Measurements from ENCODE around the gene SNAPC4.
"Not testable (repeated sequence)": the region's sequence is repeated elsewhere in the genome, so short reads cannot be mapped to it uniquely, and the experiment has no call there.

The SNAPC4 gene

DNA sequence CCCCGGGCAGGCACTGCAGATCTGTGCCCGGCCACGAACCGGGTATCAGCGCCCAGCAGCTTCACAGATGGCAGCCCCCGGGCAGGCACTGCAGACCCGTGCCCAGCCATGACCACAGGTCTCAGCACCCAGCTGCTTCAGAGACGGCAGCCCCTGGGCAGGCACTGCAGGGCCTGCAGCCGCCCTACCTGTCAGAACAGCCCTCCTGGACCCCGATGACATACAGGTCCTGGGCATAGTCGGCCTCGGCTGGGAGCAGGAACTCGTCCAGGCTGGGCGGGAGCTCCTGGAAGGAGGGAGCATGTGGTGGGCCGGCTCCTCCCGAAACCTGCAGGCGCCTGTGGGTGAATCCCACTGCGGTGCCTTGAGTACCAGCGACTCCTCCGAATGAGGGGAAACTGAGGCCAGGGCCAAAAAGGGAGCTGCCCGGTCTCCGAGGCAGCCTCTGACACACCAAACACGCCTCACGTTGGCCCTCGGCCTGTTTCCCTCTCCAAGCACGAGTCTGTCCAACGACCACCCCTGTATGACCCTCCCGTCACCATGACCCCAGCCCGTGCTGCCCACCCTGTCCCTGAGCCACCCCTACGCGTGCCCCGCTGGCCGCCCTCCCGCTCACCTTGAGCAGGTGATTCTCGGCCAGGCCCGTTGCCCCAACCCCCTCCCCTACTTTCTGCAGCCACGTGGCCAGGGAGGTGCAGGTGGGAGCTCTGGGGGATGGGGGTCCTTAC lies 34.0 kb upstream of the SNAPC4 start:
- DNase-seq (ENCODE audit: low spot score), result no peak

GRCh38 chr9:136433043-136433715 lies 33.2 kb upstream of the SNAPC4 start:
- no peak for DNase-seq (ENCODE audit: low spot score)

GRCh38 chr9:136432591-136432990 lies 32.6 kb upstream of the SNAPC4 start:
- no peak for DNase-seq (ENCODE audit: low spot score)

DNA sequence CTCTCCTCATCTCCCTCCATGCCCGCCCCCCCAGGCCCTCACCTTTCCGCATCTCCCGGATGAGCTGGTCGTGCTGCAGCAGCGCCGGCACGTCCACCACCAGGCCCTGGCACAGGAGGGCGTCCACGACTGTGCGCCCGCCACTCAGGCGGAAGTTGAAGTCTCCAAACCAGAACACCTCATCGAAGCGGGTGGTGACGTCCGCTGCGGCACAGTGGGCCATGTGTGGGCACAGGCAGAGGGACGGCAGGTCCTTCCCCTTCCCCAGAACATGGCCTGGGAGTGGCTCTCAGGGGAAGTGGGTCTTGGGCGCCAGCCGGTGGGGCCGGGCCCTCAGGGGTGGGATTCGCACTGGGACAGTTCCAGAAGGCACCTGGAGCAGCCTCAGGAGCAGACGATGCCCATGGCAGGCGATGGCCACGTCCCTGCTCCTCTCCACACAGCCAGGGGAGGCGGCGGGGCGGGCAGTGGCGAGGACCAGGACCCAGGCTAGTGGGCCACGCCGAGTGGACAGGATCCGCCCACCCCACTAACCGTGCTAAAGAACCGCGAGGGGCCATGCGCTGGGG lies 31.9 kb upstream of the SNAPC4 start:
- DNase-seq (ENCODE audit: low spot score), result no peak

DNA sequence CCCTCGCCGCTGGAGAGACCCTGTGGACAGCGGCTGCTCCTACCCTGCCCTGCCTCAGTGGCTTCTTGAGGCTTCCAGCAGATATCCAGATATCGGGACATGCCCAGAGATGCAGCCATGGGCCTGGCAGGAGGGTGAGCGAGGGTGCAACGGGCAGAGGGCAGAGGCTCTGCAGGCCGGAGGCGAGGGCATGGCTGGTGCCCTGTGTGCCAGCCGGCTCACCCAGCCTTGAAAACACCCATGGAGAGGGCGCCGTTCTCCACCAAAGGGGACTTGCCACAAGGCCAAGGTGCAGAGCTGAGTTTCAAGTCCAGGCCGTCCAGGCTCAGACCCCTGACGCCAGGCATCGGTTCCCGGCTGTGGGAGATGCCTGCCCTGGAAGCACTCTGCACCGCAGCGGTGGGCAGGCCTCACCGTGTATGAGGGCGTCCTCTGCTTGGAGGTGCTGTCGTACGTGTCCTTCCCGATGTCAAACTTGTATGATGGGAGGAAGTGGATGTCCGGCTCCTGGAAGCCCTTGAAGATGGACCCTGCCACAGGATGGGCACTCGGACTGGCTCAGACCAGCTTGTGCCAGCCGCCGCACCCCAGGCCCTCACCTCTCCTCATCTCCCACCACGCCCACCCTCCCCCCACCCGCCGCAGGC lies 30.7 kb upstream of the SNAPC4 start:
- DNase-seq (ENCODE audit: low spot score), result no peak

DNA sequence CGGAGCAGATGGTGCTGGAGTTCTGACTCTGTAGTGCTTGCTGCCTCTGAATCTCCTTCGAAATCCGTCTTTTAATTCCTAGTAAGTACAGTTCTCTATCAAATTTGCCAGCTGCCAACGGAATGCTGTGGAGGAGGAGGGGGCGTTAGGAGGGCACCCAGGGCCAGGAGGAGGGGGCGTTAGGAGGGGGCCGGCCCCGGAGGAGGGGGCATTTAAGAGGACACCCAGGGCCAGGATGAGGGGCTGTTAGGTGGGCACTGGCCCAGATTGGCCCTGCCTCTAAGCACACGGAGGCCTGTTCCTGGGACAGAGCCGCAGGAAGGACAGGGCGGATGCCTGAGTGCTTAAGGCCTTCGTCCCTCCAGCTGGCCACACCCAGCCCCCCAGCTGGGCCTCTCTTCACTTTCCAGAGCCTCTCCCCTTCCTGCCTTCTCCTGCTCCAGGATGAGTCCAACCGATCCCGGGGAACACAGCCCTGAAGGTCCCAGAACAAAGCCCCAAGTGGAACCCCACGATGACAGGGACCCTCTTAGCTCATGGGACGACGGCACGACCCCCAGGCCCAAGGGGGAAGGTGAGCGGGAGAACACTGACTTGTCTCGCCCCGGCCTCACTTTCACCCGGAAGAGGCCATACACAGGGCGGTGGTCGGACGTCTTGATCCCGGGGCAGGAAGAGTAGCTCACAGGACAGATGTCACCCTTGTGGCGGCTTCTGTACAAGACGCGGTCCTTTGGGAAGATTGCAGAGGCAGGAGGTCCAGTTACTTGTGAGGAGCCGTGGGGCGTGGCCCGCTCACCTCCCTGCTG lies 29.9 kb upstream of the SNAPC4 start:
- DNase-seq (ENCODE audit: low spot score), result no peak

DNA sequence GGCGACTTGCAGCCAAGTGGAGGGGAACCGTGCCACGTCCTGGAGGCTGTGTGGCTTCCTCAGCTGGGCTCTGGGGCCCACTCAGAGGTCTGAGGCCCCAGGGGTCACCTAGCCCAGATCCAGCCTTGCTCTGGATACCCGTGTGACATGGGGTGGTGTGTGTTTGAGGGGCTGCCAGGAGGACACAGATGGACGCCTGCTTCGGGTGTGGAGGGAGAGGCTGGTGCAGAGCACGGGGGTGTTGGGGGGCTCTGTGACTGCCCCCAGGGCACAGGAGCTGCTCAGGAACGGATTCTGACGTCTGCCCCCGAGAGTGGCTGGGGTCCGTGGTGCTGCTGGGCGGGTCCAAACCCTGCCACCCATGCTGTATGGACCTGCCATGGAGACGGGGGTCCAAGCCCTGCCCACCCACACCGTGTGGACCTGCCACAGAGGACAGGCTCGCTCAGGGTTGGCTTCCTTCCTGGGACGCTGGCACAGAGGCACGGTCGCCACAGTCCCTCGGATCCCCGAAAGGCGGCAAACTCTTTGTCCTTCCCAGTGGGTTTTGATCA lies 29.2 kb upstream of the SNAPC4 start:
- DNase-seq (ENCODE audit: low spot score), result no peak

DNA sequence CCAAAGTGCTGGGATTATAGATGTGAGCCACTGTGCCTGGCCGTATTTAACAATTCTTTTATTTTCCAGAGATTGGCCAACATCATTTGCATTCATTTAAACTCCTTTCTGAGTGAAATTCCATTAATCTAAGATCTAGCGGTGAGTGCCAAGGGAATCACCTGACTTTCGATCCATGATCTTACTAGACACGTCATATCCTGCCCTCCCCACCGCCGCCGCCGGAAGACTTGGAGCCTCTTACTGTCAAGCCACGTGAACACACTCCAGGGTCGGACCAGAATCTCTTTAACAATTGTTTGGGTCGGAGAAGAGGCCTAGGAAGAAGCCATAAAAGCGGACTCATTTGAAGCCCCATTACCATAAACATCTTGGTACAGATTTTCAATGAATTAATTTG lies 26.8 kb upstream of the SNAPC4 start:
- no peak for DNase-seq (ENCODE audit: low spot score)

GRCh38 chr9:136425367-136425766 lies 25.4 kb upstream of the SNAPC4 start:
- DNase-seq (ENCODE audit: low spot score), result not testable (repeated sequence)

DNA sequence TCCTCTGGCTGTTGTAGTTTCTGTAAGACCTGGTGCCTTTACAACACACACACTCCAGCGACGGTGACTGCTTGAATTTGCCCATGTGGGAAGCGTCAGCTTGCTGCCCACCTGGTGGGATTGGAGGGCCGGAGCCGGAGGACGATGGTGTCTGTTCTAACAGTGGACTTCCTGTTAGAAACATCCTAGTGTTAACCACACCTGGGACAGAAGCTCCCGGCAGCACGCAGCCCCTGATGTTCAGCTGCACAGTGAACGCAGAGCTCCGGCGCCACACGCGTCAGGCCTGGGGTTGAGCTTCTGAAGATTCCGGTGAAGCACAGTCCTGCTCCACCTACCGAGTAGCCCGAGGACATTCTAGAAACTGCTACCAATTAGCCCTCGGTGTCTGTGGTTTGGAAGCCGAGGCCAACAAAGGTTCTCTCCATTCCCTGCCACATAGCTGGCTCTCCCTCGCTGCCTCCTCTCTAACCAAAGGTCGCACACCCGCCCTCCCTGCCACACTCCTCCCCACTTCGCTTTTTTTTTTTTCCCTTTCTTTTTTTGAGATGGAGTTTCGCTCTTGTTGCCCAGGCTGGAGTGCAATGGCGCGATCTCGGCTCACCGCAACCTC lies 24.9 kb upstream of the SNAPC4 start:
- no peak for DNase-seq (ENCODE audit: low spot score)

DNA sequence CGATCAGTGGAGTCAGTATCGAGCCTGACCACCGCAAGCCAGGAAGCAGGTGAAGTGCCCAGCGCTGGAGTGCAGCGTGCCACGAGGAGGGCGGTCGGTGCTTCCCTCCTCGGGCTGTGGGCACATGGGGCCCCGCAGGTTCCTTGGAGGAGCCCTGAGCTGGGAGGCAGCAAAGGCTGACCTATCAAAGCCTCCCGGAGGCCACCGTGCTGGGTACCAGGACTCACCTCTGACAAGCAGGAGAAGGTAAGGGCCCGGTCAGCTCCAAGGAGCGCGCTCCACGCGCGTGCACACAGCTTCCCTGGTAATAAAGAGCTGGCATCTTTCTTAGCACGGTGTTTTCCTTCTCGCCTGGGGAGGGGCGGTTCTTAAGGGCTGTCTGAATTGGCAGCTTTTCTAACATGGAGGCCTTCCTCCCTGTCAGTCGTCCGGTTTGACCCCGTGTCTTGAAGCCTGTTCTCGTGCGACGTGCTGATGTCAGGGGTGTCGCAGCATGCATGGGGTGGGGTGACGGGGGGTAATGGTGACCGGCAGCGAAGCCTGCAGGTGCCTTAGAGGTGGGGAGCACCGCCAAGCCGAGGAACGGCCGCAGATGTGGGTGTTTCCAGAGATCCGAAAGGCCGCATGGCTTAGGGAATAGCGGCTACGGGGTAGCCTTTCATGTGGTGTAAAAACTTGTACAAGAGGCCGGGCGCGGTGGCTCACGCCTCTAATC lies 23.6 kb upstream of the SNAPC4 start:
- no peak for DNase-seq (ENCODE audit: low spot score)

GRCh38 chr9:136422876-136423275 lies 22.9 kb upstream of the SNAPC4 start:
- DNase-seq (ENCODE audit: low spot score), result no peak

DNA sequence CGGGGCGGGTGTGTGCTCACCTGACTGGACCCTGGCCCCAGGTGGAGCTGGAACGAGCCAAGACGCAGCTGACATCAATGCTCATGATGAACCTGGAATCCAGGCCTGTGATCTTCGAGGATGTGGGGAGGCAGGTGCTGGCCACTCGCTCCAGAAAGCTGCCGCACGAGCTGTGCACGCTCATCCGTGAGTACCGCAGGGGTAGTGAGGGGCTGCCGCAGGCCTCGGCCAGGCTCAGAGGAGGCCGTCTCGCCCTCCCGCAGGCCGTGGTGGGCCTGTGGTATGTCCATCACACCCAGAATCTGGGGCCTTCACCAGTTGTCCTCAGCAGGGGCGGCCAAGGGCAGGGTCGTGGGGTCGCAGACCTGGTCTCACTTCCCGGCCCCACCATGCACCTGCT lies 21.8 kb upstream of the SNAPC4 start:
- DNase-seq (ENCODE audit: low spot score), result no peak

GRCh38 chr9:136419092-136419420 lies 19.1 kb upstream of the SNAPC4 start:
- DNase-seq (ENCODE audit: low spot score), result no peak

DNA sequence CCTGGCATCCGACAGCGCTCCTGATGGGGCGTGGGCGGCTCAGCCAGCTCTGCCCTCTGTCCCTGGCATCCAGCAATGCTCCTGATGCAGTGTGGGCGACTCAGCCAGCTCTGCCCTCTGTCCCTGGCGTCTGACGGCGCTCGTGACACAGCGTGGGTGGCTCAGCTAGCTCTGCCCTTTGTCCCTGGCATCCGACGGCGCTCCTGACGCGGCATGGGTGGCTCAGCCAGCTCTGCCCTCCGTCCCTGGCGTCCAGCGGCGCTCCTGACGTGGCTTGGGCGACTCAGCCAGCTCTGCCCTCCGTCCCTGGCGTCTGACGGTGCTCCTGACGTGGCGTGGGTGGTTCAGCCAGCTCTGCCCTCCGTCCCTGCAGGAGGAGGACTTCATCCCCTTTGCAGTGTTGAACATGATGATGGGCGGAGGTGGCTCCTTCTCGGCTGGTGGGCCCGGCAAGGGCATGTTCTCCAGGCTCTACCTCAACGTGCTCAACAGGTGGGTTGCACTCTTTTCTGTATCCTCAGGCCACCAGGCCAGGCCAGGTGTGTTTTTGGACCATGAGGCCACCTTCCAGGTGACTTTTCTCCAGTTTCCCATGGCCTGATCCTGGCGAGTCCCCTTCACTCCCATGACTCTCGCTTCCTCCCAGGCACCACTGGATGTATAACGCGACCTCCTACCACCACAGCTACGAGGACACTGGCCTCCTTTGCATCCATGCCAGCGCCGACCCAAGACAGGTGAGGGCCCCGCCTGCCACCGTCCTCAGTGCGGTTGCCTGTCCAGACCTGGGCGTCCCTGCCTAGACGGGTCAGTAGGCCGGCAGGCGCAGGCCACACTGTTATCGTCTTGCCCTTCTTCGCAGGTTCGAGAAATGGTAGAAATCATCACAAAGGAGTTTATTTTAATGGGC lies 18.5 kb upstream of the SNAPC4 start:
- DNase-seq (ENCODE audit: low spot score), result no peak

DNA sequence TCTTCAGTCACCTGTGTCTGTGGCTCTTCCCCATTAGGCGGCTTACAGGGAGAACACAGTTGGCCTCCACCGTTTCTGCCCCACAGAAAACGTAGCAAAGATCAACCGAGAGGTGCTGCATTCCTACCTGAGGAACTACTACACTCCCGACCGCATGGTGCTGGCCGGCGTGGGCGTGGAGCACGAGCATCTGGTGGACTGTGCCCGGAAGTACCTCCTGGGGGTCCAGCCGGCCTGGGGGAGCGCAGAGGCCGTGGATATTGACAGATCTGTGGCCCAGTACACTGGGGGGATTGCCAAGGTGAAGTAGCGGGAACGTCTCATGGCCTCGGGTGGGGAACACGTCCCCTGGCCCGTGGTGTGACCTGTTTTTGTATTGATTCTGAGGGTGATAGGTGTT lies 16.9 kb upstream of the SNAPC4 start:
- no peak for DNase-seq (ENCODE audit: low spot score)

GRCh38 chr9:136416427-136416826 lies 16.5 kb upstream of the SNAPC4 start:
- no peak for DNase-seq (ENCODE audit: low spot score)

DNA sequence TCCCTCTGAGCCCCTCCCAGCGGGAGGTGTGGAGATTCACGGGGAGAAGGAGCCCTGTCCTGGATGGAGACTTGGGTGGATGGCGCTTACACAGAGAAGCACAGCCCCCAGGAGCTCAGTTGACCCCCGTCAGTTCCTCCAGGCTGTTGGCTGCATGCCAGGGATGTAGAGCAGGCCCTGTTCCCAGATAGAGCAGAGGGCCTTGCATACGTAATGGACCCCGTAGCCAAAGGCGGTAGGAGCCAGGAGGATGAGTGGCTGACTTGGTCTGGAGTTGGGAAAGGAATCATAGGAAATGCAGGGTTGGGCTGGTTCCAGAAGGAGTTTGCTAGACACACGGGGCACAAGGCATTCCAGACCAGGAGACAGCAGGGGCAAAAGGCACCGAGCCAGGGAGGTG lies 13.0 kb upstream of the SNAPC4 start:
- DNase-seq (ENCODE audit: low spot score), result no peak

DNA sequence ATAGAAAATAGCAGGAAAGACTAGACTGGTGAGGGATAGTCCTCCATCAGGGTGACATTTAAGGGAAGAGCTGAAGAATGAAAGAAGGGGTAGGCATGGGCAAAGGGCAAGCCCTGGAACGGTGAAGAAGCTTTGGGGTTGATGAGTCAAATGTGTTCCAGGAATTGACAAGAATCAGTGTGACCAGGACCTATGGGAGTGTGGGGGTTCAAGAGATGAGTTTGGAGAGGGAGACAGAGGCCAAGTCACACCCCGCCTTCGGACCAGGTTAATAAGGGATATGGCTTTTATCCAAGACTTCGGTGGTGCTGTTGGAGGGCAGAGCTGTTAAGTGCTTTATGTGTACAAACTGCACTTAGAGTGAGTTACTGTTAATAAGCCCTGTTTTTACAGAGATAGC lies 11.4 kb upstream of the SNAPC4 start:
- no peak for DNase-seq (ENCODE audit: low spot score)
